ENCODE results near the gene PHF12.

The PHF12 gene

DNA sequence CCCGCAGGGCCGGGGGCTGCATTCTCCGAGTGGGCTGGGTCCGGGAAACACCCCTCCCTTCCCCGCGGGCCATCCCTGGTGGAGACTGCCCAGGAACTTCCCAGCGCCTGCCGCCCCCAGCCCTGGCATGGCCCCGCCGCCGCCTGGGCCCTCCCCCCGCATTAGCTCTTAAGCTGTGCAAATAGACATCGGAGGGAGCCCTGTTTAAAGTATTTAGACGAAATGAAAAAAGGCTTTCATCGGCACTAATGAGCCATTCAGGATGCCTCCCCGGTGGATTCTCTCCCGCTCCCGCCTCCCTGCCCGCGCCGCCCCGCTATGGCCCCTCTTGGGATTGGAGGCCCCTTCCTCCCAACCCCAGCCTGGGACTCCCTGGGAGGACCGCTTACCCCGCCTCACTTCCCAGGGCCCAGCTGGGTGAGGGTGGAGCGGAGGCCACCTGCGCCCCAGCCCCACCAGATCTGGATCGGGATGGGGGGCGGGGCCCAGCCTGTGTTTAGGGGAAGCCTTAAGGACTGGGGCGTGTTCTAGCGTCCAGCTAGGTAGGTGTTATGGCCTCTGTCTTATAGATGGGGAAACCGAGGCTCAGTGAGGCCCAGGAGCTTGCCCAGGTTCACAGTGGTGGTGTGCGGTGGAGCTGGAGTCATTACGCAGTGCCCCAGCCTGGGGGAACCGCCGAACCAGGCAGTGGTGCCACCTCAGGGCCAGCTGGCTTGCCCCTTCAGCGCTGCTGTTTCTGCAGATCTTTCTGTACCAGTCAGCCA is 34.8 kb upstream of the PHF12 start:
- TF ChIP-seq, protein P1, sequence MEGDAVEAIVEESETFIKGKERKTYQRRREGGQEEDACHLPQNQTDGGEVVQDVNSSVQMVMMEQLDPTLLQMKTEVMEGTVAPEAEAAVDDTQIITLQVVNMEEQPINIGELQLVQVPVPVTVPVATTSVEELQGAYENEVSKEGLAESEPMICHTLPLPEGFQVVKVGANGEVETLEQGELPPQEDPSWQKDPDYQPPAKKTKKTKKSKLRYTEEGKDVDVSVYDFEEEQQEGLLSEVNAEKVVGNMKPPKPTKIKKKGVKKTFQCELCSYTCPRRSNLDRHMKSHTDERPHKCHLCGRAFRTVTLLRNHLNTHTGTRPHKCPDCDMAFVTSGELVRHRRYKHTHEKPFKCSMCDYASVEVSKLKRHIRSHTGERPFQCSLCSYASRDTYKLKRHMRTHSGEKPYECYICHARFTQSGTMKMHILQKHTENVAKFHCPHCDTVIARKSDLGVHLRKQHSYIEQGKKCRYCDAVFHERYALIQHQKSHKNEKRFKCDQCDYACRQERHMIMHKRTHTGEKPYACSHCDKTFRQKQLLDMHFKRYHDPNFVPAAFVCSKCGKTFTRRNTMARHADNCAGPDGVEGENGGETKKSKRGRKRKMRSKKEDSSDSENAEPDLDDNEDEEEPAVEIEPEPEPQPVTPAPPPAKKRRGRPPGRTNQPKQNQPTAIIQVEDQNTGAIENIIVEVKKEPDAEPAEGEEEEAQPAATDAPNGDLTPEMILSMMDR (IDR thresholded peaks at IDR 0.05; ENCODE audit: control insufficient read depth, extremely low read depth, insufficient read depth): no peak

DNA sequence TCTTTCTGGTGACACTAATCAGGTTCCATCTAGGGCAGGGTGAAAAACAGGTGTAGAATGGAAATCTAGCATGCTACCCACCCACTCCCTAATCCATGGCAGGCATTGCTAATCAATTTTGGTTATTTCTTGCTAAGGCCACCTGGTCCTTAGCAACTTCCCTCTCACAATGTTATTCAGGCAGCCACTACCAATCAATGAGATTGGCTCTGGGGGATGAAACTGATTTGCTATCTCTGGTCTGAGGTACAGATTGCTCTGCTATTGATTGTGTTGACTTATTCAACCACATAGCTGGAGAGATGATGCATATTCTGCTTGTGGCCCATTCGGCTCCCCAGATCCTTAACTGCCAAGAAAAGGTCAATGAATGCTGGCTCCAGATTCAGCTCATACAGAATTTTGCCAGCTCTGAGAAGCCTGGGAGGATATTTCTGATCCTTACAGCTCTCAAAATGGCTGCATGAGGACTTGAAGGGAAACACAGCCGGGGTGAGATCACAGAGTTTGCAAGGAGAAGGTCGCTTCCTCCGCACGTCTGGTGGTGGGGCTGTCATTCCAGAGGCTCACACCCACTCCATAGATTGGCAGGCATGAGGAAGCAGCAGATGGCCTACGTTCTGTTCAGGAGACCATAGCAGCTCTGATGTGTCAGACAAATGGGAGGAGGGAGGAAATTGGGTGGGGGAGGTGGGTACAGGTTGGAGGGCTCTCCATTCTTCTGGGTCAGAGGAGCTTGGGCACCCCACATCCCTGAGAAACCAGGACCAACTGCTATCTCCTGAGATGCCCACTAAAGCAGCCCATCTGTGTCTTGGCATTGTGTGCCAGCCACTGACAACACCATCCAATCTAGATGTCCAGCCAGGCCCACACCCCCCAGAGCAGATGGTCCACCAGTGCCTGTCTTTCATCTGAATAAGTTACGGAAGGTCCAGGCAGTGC is 32.2 kb upstream of the PHF12 start:
- TF ChIP-seq, protein P1 (IDR thresholded peaks at IDR 0.05; ENCODE audit: control insufficient read depth, extremely low read depth, insufficient read depth): no peak
- no peak overlapping the region for H3K4me3 ChIP-seq (ENCODE audit: low read depth, low read length)
- no peak for DNase-seq (ENCODE audit: low read depth)

More for the DNA sequence above, 34.8 kb upstream of the PHF12 start:
- no peak overlapping the region for H3K4me3 ChIP-seq (ENCODE audit: low read depth, low read length)
- no peak for DNase-seq (ENCODE audit: low read depth)

DNA sequence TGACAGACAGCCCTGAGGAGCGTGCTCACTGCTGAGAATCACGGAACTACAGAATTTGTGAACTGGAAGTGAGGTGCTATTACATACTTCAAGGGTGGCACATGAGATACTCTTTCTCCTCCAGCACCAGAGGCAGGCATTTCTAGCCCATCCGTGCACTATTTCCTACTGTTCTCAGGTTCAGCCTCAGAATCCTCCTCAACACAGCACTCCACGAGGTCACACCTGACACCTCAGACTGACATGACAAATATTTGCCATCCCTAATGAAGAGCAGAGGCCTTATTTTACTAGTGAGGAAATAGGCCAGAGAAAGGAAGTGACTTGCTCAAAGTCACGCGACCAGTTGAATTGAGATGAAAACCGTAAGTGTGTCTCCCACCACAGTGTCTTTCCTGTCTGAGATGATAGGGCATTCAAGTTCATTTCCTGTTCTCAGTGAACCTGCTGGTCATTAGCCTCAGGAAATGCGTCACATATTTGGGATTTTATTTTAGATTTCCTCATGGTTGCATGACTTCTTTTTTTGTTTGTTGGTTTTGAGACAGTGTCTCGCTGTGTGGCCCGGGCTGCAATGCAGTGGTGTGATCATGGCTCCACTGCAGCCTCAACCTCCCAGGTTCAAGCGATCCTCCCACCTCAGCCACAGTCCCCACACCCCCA is 30.9 kb upstream of the PHF12 start:
- TF ChIP-seq, protein P1 (IDR thresholded peaks at IDR 0.05; ENCODE audit: control insufficient read depth, extremely low read depth, insufficient read depth): no peak
- no peak overlapping the region for H3K4me3 ChIP-seq (ENCODE audit: low read depth, low read length)
- no peak for DNase-seq (ENCODE audit: low read depth)

DNA sequence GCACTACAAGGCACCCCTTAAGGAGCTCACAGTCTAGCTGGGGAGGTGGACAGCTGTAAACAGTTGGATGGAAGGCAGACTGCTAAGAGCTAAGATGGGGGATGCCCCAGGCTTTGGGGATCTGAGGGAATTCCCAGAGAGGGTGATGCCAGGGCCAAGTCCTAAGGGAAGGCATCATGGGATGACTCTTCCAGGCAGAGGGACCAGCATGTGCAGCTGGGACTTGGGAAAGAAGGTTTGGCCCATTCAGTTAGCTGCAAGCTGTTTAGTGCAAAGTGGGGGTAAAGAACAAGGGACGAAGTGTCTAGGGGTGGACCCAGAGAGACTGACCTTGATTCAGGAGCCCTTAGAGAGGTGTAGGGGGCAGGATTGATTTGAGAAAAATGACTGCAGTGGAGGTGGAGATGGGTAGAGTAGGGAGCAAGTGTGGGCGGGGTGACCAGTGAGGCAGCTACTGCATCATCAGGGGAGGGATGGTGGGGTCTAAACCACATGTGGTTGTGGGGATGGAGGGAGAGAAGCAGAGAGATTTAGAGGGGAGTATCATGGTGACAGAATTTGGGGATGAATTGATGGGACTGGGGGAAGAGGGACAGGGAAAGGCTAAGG is 27.1 kb upstream of the PHF12 start:
- H3K4me3 ChIP-seq (ENCODE audit: low read depth, low read length): no peak overlapping the region
- TF ChIP-seq, protein P1 (IDR thresholded peaks at IDR 0.05; ENCODE audit: control insufficient read depth, extremely low read depth, insufficient read depth): no peak
- no peak for DNase-seq (ENCODE audit: low read depth)

DNA sequence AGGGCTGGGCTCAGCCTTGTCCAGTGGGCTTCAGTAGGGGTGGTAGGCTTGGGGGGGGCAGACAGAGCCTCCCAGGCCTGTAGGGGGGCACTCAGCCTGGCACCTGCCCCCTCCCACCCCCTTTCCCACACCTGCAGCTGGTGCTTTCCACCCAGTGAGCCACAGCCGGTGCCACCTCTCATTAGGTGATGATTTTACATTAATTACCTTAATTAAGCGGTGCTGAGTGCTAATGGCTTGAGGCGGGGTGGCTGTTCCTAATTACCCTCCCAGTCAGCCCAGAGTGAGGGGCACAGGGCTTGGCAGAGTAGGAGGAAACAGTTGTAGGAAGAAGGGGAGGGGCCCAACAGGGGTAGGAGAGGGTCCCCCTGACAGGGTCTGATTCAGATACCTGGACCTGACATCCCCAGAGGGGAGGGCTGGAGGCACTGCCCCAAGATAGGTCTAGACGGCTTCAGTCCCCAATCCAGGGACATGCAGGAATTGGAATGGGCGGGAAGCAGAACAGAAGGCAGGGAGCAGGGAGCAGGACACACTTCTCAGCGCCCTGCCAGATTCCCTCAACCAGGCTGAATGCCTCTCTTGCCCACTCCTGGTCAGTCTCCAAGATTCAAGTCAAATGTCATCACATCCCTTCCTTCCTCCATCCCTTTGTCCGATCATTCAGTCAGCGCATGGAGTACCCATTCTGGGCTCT is 26.5 kb upstream of the PHF12 start:
- TF ChIP-seq, protein P1 (IDR thresholded peaks at IDR 0.05; ENCODE audit: control insufficient read depth, extremely low read depth, insufficient read depth): no peak
- no peak for DNase-seq (ENCODE audit: low read depth)
- no peak overlapping the region for H3K4me3 ChIP-seq (ENCODE audit: low read depth, low read length)

DNA sequence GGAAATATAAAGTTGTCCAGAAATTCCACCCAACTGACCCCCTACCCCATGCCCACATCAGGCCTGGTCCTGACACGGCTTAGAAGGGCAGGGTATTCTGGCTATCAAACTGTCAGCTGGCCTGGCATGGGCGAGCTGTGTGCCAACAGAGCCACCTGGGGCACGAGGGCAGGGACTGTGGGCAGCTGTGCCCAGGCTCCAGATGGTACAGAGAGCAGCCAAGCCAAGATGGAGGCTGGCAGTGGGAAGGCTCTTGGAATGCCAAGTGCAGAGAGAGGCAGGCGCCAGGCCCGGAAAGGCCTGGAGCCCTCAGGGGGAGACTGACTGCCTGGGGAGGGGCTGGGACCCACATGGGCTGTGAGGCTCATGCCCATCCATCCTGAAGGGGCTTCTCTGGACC is 24.3 kb upstream of the PHF12 start:
- no peak for DNase-seq (ENCODE audit: low read depth)
- H3K4me3 ChIP-seq (ENCODE audit: low read depth, low read length): no peak overlapping the region
- TF ChIP-seq, protein P1 (IDR thresholded peaks at IDR 0.05; ENCODE audit: control insufficient read depth, extremely low read depth, insufficient read depth): no peak
